Measurements from ENCODE around the gene RMI1. TPM values are rescaled to one million over a fixed set of nuclear protein-coding genes. Genes with fewer than 3 reads are reported as not detected.

The RMI1 gene
- total and polyA plus RNA-seq, 8 donors, result 5.9 to 18.4 (median 14.5) TPM

DNA sequence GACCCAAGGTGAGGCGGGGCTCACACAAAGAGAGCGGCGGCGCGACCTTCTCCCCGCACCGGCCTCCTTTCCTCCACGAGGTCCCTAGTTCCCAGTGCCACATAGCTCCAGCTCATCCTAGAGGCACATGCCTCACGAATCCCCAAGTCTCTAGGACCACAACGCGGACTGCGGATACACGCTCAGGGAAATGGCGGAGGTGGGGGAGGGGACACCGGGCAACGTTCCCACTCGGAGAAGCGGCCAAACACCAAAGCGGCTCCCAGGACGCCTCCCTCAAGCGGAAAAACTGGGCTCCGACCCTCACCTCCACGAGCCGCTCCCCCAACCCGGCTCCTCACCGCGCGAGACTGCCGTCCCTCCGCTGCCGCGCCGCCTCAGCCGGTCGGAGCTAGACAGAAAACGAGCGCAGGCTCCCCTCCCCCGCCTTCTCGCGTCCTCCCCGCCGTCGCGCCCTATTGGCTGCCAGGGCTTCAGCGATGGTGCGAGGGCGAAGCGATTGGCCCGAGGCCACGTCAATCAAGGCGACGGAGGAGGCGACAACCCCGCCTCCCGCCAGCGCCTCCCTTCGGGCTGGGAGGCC, 702 bp upstream of the RMI1 start, which contains the start of gene HNRNPK:
Gene HNRNPK, minus strand, starts transcription at position 404 of the 583 bp plus-strand sequence. CDS start 1,963 bp downstream, outside the sequence.
- H3K4me1 ChIP-seq, result peaks cover 4 to 48% of the 10 kb centered on the region in 2 donors
- H3K27me3 ChIP-seq, result no peaks in the 10 kb centered on the region
- peaks cover 0 to 32% of the 10 kb centered on the region in 2 donors for H3K36me3 ChIP-seq
- peak within 1 kb of the TSS; percentile 98 to 99 for H3K27ac ChIP-seq
- DNase-seq, result peak; percentile 97 to 100 (median 99)
- peak; percentile 93 for ATAC-seq
- H3K4me3 ChIP-seq, result peak within 1 kb of the TSS; percentile 86 to 92
- TF ChIP-seq, protein P1, sequence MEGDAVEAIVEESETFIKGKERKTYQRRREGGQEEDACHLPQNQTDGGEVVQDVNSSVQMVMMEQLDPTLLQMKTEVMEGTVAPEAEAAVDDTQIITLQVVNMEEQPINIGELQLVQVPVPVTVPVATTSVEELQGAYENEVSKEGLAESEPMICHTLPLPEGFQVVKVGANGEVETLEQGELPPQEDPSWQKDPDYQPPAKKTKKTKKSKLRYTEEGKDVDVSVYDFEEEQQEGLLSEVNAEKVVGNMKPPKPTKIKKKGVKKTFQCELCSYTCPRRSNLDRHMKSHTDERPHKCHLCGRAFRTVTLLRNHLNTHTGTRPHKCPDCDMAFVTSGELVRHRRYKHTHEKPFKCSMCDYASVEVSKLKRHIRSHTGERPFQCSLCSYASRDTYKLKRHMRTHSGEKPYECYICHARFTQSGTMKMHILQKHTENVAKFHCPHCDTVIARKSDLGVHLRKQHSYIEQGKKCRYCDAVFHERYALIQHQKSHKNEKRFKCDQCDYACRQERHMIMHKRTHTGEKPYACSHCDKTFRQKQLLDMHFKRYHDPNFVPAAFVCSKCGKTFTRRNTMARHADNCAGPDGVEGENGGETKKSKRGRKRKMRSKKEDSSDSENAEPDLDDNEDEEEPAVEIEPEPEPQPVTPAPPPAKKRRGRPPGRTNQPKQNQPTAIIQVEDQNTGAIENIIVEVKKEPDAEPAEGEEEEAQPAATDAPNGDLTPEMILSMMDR (IDR thresholded peaks at IDR 0.05), result no peak
- no peaks in the 10 kb centered on the region for H3K9me3 ChIP-seq
- intact Hi-C loops (cut with DNase I), result no loop called here

DNA sequence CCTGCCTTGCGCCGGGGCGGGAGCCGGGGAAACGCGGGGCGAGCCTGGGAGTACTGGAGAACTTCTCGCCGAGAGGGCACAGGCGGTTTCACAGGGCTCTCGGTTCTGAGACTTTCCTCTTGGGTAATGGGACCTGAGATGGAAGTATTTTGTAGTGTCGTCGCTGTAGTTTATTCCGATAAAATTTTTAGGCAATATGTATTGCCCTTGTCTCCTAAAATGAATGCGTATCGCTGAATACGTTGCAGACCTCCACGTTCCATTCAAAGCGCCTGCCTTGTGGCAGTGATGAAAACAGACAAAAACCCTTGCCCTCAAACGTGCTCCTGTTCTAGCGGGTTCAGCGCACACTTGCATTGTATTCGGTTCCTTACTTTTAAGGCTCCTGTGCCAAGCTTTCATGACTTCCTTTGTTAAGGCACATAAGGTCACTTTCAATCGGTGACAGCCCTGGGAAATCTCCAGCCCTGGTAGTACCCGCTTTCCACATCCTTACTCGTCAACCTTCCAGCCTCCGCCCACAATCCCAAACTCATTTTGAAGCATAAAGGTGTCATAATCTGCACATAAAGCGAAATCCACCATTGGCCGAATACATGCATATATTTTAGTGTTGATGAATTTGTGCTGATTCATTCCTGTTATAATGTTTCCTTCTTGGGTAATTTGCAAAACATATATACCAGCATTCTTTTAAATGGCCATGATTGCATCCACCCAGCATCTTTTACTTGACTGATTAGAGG, 694 bp downstream of the RMI1 start:
- Histone ChIP-seq H3K36me3 (peaks cover 0 to 18% of the 10 kb centered on the region in 2 donors), H3K4me3 (peak overlapping the region; percentile 86 to 92), H3K4me1 (peaks cover 4 to 40% of the 10 kb centered on the region in 2 donors), H3K9me3 (no peaks in the 10 kb centered on the region), H3K27ac (peak overlapping the region; percentile 98 to 99), H3K27me3 (no peaks in the 10 kb centered on the region)
- ATAC-seq (peak; percentile 35), DNase-seq (peak in 1 of 4 donors; percentile 42)
- intact Hi-C loops (cut with DNase I), result no loop called here
- TF ChIP-seq, protein P1 (IDR thresholded peaks at IDR 0.05), result no peak

DNA sequence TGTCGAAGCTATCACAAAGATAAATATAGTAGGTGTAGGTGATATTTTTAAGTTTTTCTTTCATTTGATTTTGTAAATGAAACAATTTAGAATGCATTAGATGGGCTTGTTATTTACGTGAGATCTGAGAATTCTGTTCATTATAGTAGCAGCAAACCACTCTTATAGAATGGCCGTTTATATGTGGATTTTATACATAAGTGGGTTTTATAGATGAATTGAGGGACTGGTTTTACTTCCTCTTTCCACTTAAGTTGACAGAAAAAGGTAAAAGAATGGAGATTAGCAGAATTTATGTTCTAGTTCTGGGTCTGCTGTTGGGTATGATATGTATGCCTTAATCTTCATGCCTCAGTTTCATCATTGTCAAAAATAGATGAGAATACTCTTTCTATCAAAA, 5.6 kb downstream of the RMI1 start:
- H3K36me3 ChIP-seq, result peaks cover 0 to 4% of the 10 kb centered on the region in 2 donors
- TF ChIP-seq, protein P1 (IDR thresholded peaks at IDR 0.05), result no peak
- H3K9me3 ChIP-seq, result no peaks in the 10 kb centered on the region
- peaks cover 0 to 31% of the 10 kb centered on the region in 2 donors for H3K4me1 ChIP-seq
- no peaks in the 10 kb centered on the region for H3K27me3 ChIP-seq
- H3K27ac ChIP-seq, result no peak overlapping the region
- no peak overlapping the region for H3K4me3 ChIP-seq
- ATAC-seq, result no peak
- no peak for DNase-seq
- intact Hi-C loops (cut with DNase I), result no loop called here

DNA sequence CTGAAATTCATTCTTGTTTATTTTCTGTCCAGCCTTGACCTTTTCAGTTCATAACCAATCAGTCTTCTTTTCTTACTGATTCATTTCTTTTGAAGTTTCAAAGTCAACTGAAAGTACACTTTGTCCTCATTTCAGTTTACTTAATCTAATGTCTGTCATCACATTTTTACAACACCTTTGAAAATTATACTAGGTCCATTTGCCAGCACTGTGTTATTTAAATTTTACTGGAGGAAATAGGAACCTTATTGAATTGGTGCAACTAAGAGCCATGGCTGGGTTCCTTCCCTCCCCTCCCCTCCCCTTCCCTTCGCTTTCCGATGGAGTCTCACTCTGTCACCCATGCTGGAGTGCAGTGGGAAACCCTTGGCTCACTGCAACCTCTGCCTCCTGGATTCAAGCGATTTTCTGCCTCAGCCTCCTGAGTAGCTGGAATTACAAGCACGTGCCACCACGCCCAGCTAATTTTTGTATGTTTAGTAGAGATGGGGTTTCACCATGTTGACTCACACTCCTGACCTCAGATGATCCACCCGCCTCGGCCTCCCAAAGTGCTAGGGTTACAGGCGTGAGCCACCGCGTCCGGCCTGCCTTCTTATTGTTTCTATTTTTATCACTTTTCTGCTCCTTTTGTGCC, 6.3 kb downstream of the RMI1 start:
- TF ChIP-seq, protein P1 (IDR thresholded peaks at IDR 0.05), result no peak
- no peaks in the 10 kb centered on the region for H3K9me3 ChIP-seq
- ATAC-seq (no peak), DNase-seq (peak in 1 of 4 donors; percentile 64)
- H3K4me3 ChIP-seq, result no peak overlapping the region
- peaks cover 0 to 4% of the 10 kb centered on the region in 2 donors for H3K36me3 ChIP-seq
- no peak overlapping the region for H3K27ac ChIP-seq
- intact Hi-C loops (cut with DNase I), result no loop called here
- peaks cover 0 to 25% of the 10 kb centered on the region in 2 donors for H3K4me1 ChIP-seq
- H3K27me3 ChIP-seq, result no peaks in the 10 kb centered on the region

DNA sequence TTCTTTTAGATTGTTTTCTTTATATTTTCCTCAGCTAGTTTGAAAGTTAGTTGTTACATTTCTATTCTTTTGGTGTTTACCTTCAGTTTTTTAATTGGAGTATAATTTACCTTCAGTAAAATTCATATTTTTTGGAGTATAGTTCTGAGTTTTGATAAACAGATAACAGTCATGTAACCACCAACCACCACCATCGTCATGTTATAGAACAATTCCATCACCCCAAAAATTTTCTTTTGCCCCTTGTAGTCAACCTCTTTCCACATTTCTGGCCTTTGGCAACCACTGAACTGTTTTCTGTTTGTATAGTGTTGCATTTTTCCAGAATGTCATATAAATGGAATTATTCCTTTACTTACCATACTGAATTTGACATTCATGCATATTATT, 6.8 kb downstream of the RMI1 start:
- ATAC-seq (no peak), DNase-seq (no peak)
- H3K36me3 ChIP-seq, result peaks cover 0 to 4% of the 10 kb centered on the region in 2 donors
- no peaks in the 10 kb centered on the region for H3K9me3 ChIP-seq
- no peak overlapping the region for H3K4me3 ChIP-seq
- peaks cover 0 to 19% of the 10 kb centered on the region in 2 donors for H3K4me1 ChIP-seq
- intact Hi-C loops (cut with DNase I), result no loop called here
- TF ChIP-seq, protein P1 (IDR thresholded peaks at IDR 0.05), result no peak
- H3K27ac ChIP-seq, result no peak overlapping the region
- no peaks in the 10 kb centered on the region for H3K27me3 ChIP-seq
